MM.1S (cell line): ENCODE measurements around the gene SPOCK2.

ENCODE experiments used
- CTCF ChIP-seq: fragments of 300-600 bp; sonication (generic); IDR thresholded peaks from 2 replicates; pipeline ENCODE4 v1.5.1; 2016; ENCODE audit warnings: antibody characterized with exemption, low read length, mixed read lengths
- EZH2 ChIP-seq: fragments of 300-600 bp; sonication (generic); optimal IDR thresholded peaks from 2 replicates; pipeline ENCODE3; 2017; ENCODE audit warnings: low read depth, mild to moderate bottlenecking, antibody characterized with exemption, low read length, mixed read lengths
- EZH2phosphoT487 ChIP-seq: fragments of 300-600 bp; sonication (generic); IDR thresholded peaks from 2 replicates; pipeline ENCODE4 v1.6.1; 2018; ENCODE audit warnings: antibody characterized with exemption, low read length

GRCh38 chr10:72104472-72105097 is 16.2 kb upstream of the SPOCK2 start:
- TF ChIP-seq CTCF = no peak
- TF ChIP-seq EZH2phosphoT487 = no peak
- no peak for TF ChIP-seq EZH2
